GM23338 (cell line): ENCODE measurements around the gene DNAJB6. TPM values are rescaled to one million over a fixed set of nuclear protein-coding genes. Genes with fewer than 3 reads are reported as not detected.

Experiments used
- ATAC-seq: fragments of 200-7000 bp; cut with Tn5 transposase; 3 replicates; pipeline ENCODE4 v1.9.1; 2020
- DNase-seq: peaks from one replicate; pipeline ENCODE4 v3.0.0-alpha.2; 2015; ENCODE audit warnings: low spot score
- H2AFZ ChIP-seq: fragments of 200-600 bp; sonication (generic); 2 replicates; pipeline ENCODE4 v1.8.0; 2016; ENCODE audit warnings: antibody characterized with exemption, mild to moderate bottlenecking, moderate library complexity
- H3F3A ChIP-seq: fragments of 200-600 bp; sonication (generic); replicated peaks from 2 replicates; pipeline ENCODE4 v1.8.0; 2017; ENCODE audit warnings: antibody characterized with exemption, mixed run types, low read depth
- H3K27ac ChIP-seq: fragments of 200-600 bp; sonication (generic); 2 replicates; pipeline ENCODE4 v1.6.1; 2016; ENCODE audit warnings: low read depth
- H3K27me3 ChIP-seq: fragments of 200-600 bp; sonication (generic); 2 replicates; pipeline ENCODE4 v1.8.0; 2016; ENCODE audit warnings: mild to moderate bottlenecking, mixed run types, moderate library complexity; ENCODE audit not compliant: insufficient read depth
- H3K36me3 ChIP-seq: fragments of 200-600 bp; sonication (generic); 2 replicates; pipeline ENCODE4 v1.8.0; 2016; ENCODE audit warnings: mild to moderate bottlenecking; ENCODE audit not compliant: insufficient read depth
- H3K4me1 ChIP-seq: fragments of 200-600 bp; sonication (generic); 2 replicates; pipeline ENCODE4 v1.8.0; 2016; ENCODE audit warnings: mild to moderate bottlenecking, moderate library complexity; ENCODE audit not compliant: insufficient read depth
- H3K4me2 ChIP-seq: fragments of 200-600 bp; sonication (generic); 2 replicates; pipeline ENCODE4 v1.7.1; 2017; ENCODE audit warnings: mixed run types
- H3K4me3 ChIP-seq: fragments of 200-600 bp; sonication (generic); 2 replicates; pipeline ENCODE4 v1.6.1; 2016; ENCODE audit warnings: mixed run types
- H3K79me2 ChIP-seq: fragments of 200-600 bp; sonication (generic); replicated peaks from 2 replicates; pipeline ENCODE4 v1.8.0; 2017; ENCODE audit warnings: mild to moderate bottlenecking; ENCODE audit not compliant: insufficient read depth
- H3K9me2 ChIP-seq: fragments of 200-600 bp; sonication (generic); 2 replicates; pipeline ENCODE4 v1.8.0; 2017; ENCODE audit not compliant: insufficient read depth
- H4K20me1 ChIP-seq: fragments of 200-600 bp; sonication (generic); replicated peaks from 2 replicates; pipeline ENCODE4 v1.8.0; 2017; ENCODE audit warnings: mild to moderate bottlenecking; ENCODE audit not compliant: insufficient read depth
- H3K27ac Mint-ChIP-seq: 2 replicates; pipeline ENCODE4 v1.8.0; 2020; ENCODE audit warnings: inconsistent platforms, mild to moderate bottlenecking, moderate library complexity, mixed read lengths
- H3K27me3 Mint-ChIP-seq: 3 replicates; pipeline ENCODE4 v1.8.0; 2022; ENCODE audit warnings: low read depth, mild to moderate bottlenecking, moderate library complexity, mixed read lengths, inconsistent platforms; ENCODE audit not compliant: insufficient read depth, poor library complexity
- H3K36me3 Mint-ChIP-seq: 3 replicates; pipeline ENCODE4 v1.8.0; 2021; ENCODE audit warnings: low read depth, mild to moderate bottlenecking, inconsistent platforms, moderate library complexity, mixed read lengths
- H3K4me1 Mint-ChIP-seq: 3 replicates; pipeline ENCODE4 v1.8.0; 2020; ENCODE audit warnings: mild to moderate bottlenecking, inconsistent platforms, mixed read lengths
- H3K4me3 Mint-ChIP-seq: 3 replicates; pipeline ENCODE4 v1.8.0; 2021; ENCODE audit warnings: moderate library complexity, mild to moderate bottlenecking, inconsistent platforms, mixed read lengths
- H3K9me3 Mint-ChIP-seq: 3 replicates; pipeline ENCODE4 v1.8.0; 2020; ENCODE audit warnings: moderate library complexity, mild to moderate bottlenecking, inconsistent platforms, mixed read lengths
- CREB1 ChIP-seq: fragments of 250-450 bp; sonication (Bioruptor Pico); IDR thresholded peaks from 2 replicates; pipeline ENCODE4 v1.5.0; 2020; ENCODE audit warnings: low read depth, mild to moderate bottlenecking, moderate library complexity
- CTCF ChIP-seq, 2 experiments: fragments of 200-600 bp in 1 of 2; sonication (generic) in 1 of 2; conservative IDR thresholded peaks; 2 replicates each; pipeline versions ENCODE4 v1.5.1 to v1.6.1; 2016 to 2017; ENCODE audit warnings: antibody characterized with exemption in 2 of 2, low read depth in 2 of 2, mild to moderate bottlenecking in 2 of 2, moderate library complexity in 1 of 2
- ETS1 ChIP-seq: IDR thresholded peaks from 2 replicates; pipeline ENCODE4 v1.6.1; 2016; ENCODE audit warnings: antibody characterized with exemption
- EZH2 ChIP-seq: fragments of 200-600 bp; sonication (generic); IDR thresholded peaks from one replicate; pipeline ENCODE4 v1.8.0; 2017; ENCODE audit warnings: antibody characterized with exemption, mild to moderate bottlenecking, low read depth; ENCODE audit not compliant: unreplicated experiment
- EZH2phosphoT487 ChIP-seq: fragments of 200-600 bp; sonication (generic); IDR thresholded peaks from one replicate; pipeline ENCODE4 v1.8.1; 2018; ENCODE audit warnings: antibody characterized with exemption; ENCODE audit not compliant: unreplicated experiment
- JUNB ChIP-seq: IDR thresholded peaks from one replicate; pipeline ENCODE4 v1.6.1; 2016; ENCODE audit warnings: antibody characterized with exemption; ENCODE audit not compliant: unreplicated experiment
- NANOG ChIP-seq: IDR thresholded peaks from 2 replicates; pipeline ENCODE4 v1.6.1; 2016; ENCODE audit warnings: antibody characterized with exemption, borderline replicate concordance
- POLR2AphosphoS5 ChIP-seq: IDR thresholded peaks from 2 replicates; pipeline ENCODE4 v1.6.1; 2016; ENCODE audit warnings: antibody characterized with exemption, low read depth
- STAT1 ChIP-seq: IDR thresholded peaks from one replicate; pipeline ENCODE4 v1.6.1; 2016; ENCODE audit warnings: antibody characterized with exemption; ENCODE audit not compliant: unreplicated experiment
- ZNF114 ChIP-seq: fragments of 250-450 bp; sonication (Bioruptor Pico); IDR thresholded peaks from 2 replicates; pipeline ENCODE4 v1.5.0; 2020; ENCODE audit warnings: mild to moderate bottlenecking, moderate library complexity
- ZNF331 ChIP-seq: fragments of 250-450 bp; sonication (Bioruptor Pico); IDR thresholded peaks from 2 replicates; pipeline ENCODE4 v1.5.0; 2020; ENCODE audit warnings: low read depth, mild to moderate bottlenecking, moderate library complexity
- polyA plus RNA-seq: library from polyadenylated mRNA; unstranded; fragments of >200 nt; fragmentation: Nextera tagmentation; extraction: Ambion mirVana; gene quantifications from 2 replicates; pipeline ENCODE4 v1.2.1, GENCODE V29; 2016
- total RNA-seq: library from RNA; depleted of rRNA; stranded (reverse); fragments of >200 nt; shearing (Covaris generic); gene quantifications from 2 replicates; pipeline ENCODE4 v1.2.3, GENCODE V29; 2014
- TF ChIP-seq, protein P1 (sequence below): IDR thresholded peaks from one replicate; pipeline ENCODE4 v1.6.1; 2018; ENCODE audit warnings: antibody characterized with exemption; ENCODE audit not compliant: unreplicated experiment
- TF ChIP-seq, protein P2 (sequence below): fragments of 250-450 bp; sonication (Bioruptor Pico); IDR thresholded peaks from 2 replicates; pipeline ENCODE4 v1.5.0; 2020; ENCODE audit warnings: mild to moderate bottlenecking, moderate library complexity

DNAJB6 gene
- total and polyA plus RNA-seq, 2 experiments from 2014 or later, result 308 to 322 TPM

DNA sequence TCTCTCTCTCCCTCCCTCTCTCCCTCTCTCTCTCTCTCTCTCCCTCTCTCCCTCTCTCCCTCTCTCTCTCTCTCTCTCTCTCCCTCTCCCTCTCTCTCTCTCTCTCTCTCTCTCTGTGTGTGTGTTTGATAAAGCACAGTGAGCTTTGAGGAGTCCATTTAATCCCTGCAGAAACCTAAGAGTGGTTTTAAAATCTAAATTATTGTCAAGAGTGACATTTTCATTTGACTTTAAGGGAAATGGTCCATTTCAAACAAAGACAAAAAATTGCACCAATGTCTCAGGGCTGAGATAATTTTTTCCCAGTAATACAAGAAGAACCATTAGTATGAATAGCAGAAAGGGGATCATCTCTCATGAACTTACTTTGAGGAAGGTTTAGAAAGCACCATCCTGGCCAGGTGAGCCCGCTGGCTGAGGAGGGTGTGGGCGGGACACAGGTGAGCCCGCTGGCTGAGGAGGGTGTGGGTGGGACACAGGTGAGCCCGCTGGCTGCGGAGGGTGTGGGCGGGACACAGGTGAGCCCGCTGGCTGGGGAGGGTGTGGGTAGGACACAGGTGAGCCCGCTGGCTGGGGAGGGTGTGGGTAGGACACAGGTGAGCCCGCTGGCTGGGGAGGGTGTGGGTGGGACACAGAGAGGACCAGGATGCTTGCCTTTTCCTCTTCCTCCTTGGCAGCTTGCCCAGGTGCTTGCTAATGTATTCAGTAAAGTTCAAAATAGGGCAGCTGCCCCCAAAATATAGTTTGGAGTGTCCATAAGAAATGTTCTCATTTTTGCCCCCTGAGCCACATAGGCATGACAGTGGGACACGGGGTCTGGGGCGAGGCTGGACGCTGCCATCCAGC is 125.0 kb downstream of the DNAJB6 start:
- H3K9me3 Mint-ChIP-seq, result peaks cover 94% of the 10 kb centered on the region
- Histone ChIP-seq H3F3A (no peaks in the 10 kb centered on the region), H3K79me2 (no peaks in the 10 kb centered on the region), H4K20me1 (no peaks in the 10 kb centered on the region), H3K36me3 (no peaks in the 10 kb centered on the region), H2AFZ (no peak overlapping the region), H3K9me2 (no peaks in the 10 kb centered on the region), H3K27me3 (no peaks in the 10 kb centered on the region), H3K4me3 (no peak overlapping the region), H3K27ac (no peak overlapping the region), H3K4me2 (no peak overlapping the region), H3K4me1 (no peaks in the 10 kb centered on the region)
- no peak for TF ChIP-seq ETS1
- no peak for TF ChIP-seq EZH2
- no peak for TF ChIP-seq POLR2AphosphoS5
- TF ChIP-seq CTCF (conservative IDR thresholded peaks at IDR 0.05; ENCODE audit: low read depth in 2 of 2), result no peak
- TF ChIP-seq ZNF114, result no peak
- no peak for TF ChIP-seq NANOG
- TF ChIP-seq STAT1, result no peak
- no peak for TF ChIP-seq EZH2phosphoT487
- TF ChIP-seq, protein P1, sequence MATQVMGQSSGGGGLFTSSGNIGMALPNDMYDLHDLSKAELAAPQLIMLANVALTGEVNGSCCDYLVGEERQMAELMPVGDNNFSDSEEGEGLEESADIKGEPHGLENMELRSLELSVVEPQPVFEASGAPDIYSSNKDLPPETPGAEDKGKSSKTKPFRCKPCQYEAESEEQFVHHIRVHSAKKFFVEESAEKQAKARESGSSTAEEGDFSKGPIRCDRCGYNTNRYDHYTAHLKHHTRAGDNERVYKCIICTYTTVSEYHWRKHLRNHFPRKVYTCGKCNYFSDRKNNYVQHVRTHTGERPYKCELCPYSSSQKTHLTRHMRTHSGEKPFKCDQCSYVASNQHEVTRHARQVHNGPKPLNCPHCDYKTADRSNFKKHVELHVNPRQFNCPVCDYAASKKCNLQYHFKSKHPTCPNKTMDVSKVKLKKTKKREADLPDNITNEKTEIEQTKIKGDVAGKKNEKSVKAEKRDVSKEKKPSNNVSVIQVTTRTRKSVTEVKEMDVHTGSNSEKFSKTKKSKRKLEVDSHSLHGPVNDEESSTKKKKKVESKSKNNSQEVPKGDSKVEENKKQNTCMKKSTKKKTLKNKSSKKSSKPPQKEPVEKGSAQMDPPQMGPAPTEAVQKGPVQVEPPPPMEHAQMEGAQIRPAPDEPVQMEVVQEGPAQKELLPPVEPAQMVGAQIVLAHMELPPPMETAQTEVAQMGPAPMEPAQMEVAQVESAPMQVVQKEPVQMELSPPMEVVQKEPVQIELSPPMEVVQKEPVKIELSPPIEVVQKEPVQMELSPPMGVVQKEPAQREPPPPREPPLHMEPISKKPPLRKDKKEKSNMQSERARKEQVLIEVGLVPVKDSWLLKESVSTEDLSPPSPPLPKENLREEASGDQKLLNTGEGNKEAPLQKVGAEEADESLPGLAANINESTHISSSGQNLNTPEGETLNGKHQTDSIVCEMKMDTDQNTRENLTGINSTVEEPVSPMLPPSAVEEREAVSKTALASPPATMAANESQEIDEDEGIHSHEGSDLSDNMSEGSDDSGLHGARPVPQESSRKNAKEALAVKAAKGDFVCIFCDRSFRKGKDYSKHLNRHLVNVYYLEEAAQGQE, result no peak
- TF ChIP-seq ZNF331 (CRISPR knock-in tag), result no peak
- TF ChIP-seq CREB1, result no peak
- TF ChIP-seq, protein P2, sequence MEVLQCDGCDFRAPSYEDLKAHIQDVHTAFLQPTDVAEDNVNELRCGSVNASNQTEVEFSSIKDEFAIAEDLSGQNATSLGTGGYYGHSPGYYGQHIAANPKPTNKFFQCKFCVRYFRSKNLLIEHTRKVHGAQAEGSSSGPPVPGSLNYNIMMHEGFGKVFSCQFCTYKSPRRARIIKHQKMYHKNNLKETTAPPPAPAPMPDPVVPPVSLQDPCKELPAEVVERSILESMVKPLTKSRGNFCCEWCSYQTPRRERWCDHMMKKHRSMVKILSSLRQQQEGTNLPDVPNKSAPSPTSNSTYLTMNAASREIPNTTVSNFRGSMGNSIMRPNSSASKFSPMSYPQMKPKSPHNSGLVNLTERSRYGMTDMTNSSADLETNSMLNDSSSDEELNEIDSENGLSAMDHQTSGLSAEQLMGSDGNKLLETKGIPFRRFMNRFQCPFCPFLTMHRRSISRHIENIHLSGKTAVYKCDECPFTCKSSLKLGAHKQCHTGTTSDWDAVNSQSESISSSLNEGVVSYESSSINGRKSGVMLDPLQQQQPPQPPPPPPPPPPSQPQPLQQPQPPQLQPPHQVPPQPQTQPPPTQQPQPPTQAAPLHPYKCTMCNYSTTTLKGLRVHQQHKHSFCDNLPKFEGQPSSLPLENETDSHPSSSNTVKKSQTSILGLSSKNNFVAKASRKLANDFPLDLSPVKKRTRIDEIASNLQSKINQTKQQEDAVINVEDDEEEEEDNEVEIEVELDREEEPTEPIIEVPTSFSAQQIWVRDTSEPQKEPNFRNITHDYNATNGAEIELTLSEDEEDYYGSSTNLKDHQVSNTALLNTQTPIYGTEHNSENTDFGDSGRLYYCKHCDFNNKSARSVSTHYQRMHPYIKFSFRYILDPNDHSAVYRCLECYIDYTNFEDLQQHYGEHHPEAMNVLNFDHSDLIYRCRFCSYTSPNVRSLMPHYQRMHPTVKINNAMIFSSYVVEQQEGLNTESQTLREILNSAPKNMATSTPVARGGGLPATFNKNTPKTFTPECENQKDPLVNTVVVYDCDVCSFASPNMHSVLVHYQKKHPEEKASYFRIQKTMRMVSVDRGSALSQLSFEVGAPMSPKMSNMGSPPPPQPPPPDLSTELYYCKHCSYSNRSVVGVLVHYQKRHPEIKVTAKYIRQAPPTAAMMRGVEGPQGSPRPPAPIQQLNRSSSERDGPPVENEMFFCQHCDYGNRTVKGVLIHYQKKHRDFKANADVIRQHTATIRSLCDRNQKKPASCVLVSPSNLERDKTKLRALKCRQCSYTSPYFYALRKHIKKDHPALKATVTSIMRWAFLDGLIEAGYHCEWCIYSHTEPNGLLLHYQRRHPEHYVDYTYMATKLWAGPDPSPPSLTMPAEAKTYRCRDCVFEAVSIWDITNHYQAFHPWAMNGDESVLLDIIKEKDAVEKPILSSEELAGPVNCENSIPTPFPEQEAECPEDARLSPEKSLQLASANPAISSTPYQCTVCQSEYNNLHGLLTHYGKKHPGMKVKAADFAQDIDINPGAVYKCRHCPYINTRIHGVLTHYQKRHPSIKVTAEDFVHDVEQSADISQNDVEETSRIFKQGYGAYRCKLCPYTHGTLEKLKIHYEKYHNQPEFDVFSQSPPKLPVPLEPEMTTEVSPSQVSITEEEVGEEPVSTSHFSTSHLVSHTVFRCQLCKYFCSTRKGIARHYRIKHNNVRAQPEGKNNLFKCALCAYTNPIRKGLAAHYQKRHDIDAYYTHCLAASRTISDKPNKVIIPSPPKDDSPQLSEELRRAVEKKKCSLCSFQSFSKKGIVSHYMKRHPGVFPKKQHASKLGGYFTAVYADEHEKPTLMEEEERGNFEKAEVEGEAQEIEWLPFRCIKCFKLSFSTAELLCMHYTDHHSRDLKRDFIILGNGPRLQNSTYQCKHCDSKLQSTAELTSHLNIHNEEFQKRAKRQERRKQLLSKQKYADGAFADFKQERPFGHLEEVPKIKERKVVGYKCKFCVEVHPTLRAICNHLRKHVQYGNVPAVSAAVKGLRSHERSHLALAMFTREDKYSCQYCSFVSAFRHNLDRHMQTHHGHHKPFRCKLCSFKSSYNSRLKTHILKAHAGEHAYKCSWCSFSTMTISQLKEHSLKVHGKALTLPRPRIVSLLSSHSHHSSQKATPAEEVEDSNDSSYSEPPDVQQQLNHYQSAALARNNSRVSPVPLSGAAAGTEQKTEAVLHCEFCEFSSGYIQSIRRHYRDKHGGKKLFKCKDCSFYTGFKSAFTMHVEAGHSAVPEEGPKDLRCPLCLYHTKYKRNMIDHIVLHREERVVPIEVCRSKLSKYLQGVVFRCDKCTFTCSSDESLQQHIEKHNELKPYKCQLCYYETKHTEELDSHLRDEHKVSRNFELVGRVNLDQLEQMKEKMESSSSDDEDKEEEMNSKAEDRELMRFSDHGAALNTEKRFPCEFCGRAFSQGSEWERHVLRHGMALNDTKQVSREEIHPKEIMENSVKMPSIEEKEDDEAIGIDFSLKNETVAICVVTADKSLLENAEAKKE (CRISPR knock-in tag), result no peak
- TF ChIP-seq JUNB, result no peak
- peaks cover 44% of the 10 kb centered on the region for H3K36me3 Mint-ChIP-seq
- DNase-seq (no peak), ATAC-seq (no peak)
- peaks cover 14% of the 10 kb centered on the region for H3K27me3 Mint-ChIP-seq
- H3K4me1 Mint-ChIP-seq, result no peaks in the 10 kb centered on the region
- H3K4me3 Mint-ChIP-seq, result no peak overlapping the region
- H3K27ac Mint-ChIP-seq, result no peak overlapping the region
